VCaP (cell line): ENCODE data around the gene YWHAB.
A peak's percentile ranks its signal among the peaks of the same experiment; 100 is the strongest.

Source experiments
- H3K27ac ChIP-seq: fragments of 450-650 bp; 2 replicates; pipeline ENCODE4 v1.5.1; 2017
- CTCF ChIP-seq: fragments of 450-650 bp; conservative IDR thresholded peaks from 2 replicates; pipeline ENCODE4 v1.5.1; 2017; ENCODE audit warnings: mild to moderate bottlenecking, moderate library complexity

YWHAB gene

DNA sequence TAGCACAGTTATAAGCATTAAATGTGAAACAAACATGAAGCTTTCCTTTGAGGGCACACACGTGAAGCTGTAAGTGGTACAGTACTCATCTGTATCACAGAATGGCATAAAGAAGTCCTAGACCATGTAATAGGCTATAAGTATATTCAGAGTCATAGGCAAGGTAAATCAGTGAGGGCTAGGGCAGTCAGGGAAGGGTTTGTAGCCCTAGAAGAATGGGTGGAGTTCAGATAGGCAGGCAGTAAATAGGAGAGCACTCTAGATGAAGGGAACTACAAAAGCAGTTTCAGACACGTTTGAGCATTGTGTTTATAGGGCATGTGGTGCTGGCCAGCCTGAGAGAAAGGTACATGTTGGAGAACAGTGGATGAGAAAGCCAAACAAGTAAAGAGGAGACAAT, 9.5 kb downstream of the YWHAB start:
- H3K27ac ChIP-seq = peak overlapping the region; percentile 4; the same call in 1 of the 2 replicates
- no peak for TF ChIP-seq CTCF

DNA sequence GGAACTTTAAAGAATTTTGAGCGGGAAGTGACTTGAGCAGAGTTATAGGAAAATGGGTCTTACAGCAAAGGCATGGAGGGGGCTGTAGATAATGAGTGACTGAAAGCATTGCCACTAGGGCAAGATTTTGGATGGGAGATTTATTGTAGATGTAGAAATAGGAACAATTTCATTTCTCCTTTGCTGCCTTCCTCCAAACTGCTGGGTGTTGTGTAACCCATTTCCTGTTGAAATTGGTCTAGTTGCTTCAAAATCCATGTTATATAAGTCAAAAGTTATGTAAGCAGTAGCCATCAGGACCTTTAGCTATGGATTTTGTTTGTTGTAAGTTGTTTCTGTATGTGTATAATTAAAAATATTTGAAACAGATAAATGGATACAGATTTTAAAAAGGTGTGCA, 11.1 kb downstream of the YWHAB start:
- TF ChIP-seq CTCF = no peak
- H3K27ac ChIP-seq = no peak overlapping the region

DNA sequence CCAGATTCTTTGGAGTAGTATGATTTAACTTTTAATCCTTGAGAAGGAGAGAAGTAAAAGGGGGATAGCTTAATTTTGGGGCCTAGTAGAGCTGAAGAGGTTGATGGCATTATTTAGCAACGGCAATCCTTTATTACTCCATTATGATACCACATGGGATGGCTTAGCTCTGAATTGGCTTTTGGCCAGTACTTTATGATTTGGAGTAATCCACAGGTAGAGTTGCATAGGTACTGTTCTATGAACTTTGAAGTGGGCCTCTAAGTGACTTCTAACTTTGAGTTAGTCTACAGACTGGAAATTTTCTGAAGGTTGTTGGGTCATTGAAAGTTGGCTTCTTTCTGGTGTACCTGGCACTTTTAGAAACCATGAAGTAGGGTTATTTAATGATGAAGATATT, 11.6 kb downstream of the YWHAB start:
- no peak overlapping the region for H3K27ac ChIP-seq
- TF ChIP-seq CTCF = no peak

DNA sequence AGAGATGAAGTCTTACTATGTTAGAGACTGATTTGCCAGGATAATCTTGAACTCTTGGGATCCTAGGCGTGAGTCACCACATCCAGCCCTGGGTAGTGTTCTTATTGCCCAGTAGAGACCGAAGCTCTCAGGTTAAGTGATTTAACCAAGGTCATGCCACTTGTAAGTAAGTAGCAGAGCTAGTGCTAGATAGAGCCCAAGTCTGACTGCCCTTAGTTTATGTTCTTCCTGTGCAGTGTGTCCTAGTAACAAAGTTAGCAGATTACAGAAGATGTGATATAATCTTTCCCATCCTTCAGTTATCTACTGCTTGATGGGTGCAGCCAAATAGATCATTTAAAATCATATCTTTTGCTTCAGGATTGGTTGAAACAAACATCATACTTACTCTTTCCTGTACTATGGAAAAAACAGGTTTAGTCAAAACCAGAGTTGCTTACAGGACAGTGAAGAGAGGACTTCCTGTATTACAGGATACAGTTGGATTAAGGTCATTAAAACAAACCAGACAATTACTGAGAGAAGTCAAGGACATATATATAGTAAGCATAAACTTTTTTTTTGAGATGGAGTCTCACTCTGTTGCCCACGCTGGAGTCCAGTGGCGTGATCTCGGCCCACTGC, 14.8 kb downstream of the YWHAB start:
- peak overlapping the region; percentile 15; the same call in 1 of the 2 replicates for H3K27ac ChIP-seq
- TF ChIP-seq CTCF = no peak

GRCh38 chr20:44901974-44902373, 16.5 kb downstream of the YWHAB start:
- H3K27ac ChIP-seq = no peak overlapping the region
- TF ChIP-seq CTCF = no peak

DNA sequence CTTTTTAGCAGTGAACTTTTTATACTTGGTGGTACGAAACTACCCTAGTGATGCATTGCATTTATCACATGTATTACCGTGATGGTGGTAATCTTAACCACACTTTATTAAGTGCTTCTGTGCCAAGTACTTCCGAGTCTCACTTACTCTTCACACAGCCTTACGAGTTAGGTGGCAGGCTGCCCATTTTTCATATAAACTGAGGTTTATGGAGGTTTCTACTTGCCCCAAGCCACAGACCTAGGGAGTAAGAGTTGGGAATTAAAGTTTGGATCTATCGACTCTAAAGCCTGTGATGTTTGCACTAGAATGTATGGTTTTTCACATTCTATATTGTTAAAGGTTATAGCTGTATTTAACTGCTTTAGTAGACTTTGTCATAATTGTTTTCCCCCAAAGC, 18.9 kb downstream of the YWHAB start:
- H3K27ac ChIP-seq = no peak overlapping the region
- no peak for TF ChIP-seq CTCF

GRCh38 chr20:44908987-44909871, 23.7 kb downstream of the YWHAB start:
- no peak for TF ChIP-seq CTCF
- H3K27ac ChIP-seq = peak overlapping the region; percentile 85
